H9 (cell line): ENCODE measurements around the gene ANK2. TPM values are rescaled to one million over a fixed set of nuclear protein-coding genes. Genes with fewer than 3 reads are reported as not detected.

Experiments used
- DNase-seq: peaks from one replicate; pipeline ENCODE4 v3.0.0-alpha.2; 2017
- H2AFZ ChIP-seq: one replicate; pipeline ENCODE4 v1.6.1; 2013; ENCODE audit warnings: mild to moderate bottlenecking, low read length, control low read depth, moderate library complexity
- H2AK5ac ChIP-seq: 2 replicates; pipeline ENCODE4 v1.6.1; 2013; ENCODE audit warnings: low read length, control low read depth, mixed read lengths; ENCODE audit not compliant: insufficient read length
- H2BK120ac ChIP-seq: one replicate; pipeline ENCODE4 v1.6.1; 2013; ENCODE audit warnings: low read depth, mild to moderate bottlenecking, low read length, control low read depth, inconsistent platforms; ENCODE audit not compliant: poor library complexity, severe bottlenecking
- H2BK12ac ChIP-seq: 2 replicates; pipeline ENCODE4 v1.6.1; 2013; ENCODE audit warnings: low read length, control low read depth, mixed read lengths, low read depth; ENCODE audit not compliant: insufficient read length
- H2BK15ac ChIP-seq: 2 replicates; pipeline ENCODE4 v1.6.1; 2013; ENCODE audit warnings: low read depth, low read length, control low read depth
- H2BK20ac ChIP-seq: one replicate; pipeline ENCODE4 v1.6.1; 2013; ENCODE audit warnings: low read depth, mild to moderate bottlenecking, low read length, control low read depth, inconsistent platforms; ENCODE audit not compliant: poor library complexity, severe bottlenecking
- H2BK5ac ChIP-seq: 2 replicates; pipeline ENCODE4 v1.6.1; 2013; ENCODE audit warnings: low read length, control low read depth, mixed read lengths; ENCODE audit not compliant: insufficient read length
- H3K14ac ChIP-seq: 2 replicates; pipeline ENCODE4 v1.6.1; 2013; ENCODE audit warnings: low read length, control low read depth; ENCODE audit not compliant: insufficient read depth
- H3K18ac ChIP-seq: 2 replicates; pipeline ENCODE4 v1.6.1; 2013; ENCODE audit warnings: low read depth, mild to moderate bottlenecking, mixed read lengths, low read length, control low read depth; ENCODE audit not compliant: insufficient read length
- H3K23ac ChIP-seq: 2 replicates; pipeline ENCODE4 v1.6.1; 2013; ENCODE audit warnings: low read length, control low read depth, mixed read lengths, low read depth; ENCODE audit not compliant: insufficient read length
- H3K23me2 ChIP-seq: 2 replicates; pipeline ENCODE4 v1.6.1; 2013; ENCODE audit warnings: low read depth, mild to moderate bottlenecking, mixed read lengths, low read length, control low read depth; ENCODE audit not compliant: insufficient read length, poor library complexity, severe bottlenecking
- H3K27ac ChIP-seq: 2 replicates; pipeline ENCODE4 v1.5.1; 2013; ENCODE audit warnings: low read length, control low read depth, mixed read lengths, low read depth; ENCODE audit not compliant: insufficient read length
- H3K27me3 ChIP-seq: 2 replicates; pipeline ENCODE4 v1.6.1; 2013; ENCODE audit warnings: low read length, control low read depth, inconsistent platforms; ENCODE audit not compliant: insufficient read depth
- H3K4ac ChIP-seq: 2 replicates; pipeline ENCODE4 v1.6.1; 2013; ENCODE audit warnings: low read depth, mild to moderate bottlenecking, control low read depth, inconsistent platforms, low read length, moderate library complexity
- H3K4me1 ChIP-seq: 2 replicates; pipeline ENCODE4 v1.6.1; 2013; ENCODE audit warnings: low read length, control low read depth, inconsistent platforms; ENCODE audit not compliant: insufficient read depth
- H3K4me2 ChIP-seq: 2 replicates; pipeline ENCODE4 v1.6.1; 2013; ENCODE audit warnings: low read length, control low read depth, mixed read lengths; ENCODE audit not compliant: insufficient read length, insufficient read depth
- H3K56ac ChIP-seq: 2 replicates; pipeline ENCODE4 v1.6.1; 2013; ENCODE audit warnings: low read depth, mild to moderate bottlenecking, mixed read lengths, low read length, control low read depth; ENCODE audit not compliant: insufficient read length
- H3K79me1 ChIP-seq: 2 replicates; pipeline ENCODE4 v1.6.1; 2013; ENCODE audit warnings: low read depth, mild to moderate bottlenecking, moderate library complexity, low read length, control low read depth, inconsistent platforms; ENCODE audit not compliant: insufficient read depth, poor library complexity, severe bottlenecking
- H3K79me2 ChIP-seq: 2 replicates; pipeline ENCODE4 v1.6.1; 2013; ENCODE audit warnings: low read length, control low read depth, inconsistent platforms; ENCODE audit not compliant: insufficient read depth
- H3K9ac ChIP-seq: 2 replicates; pipeline ENCODE4 v1.6.1; 2013; ENCODE audit warnings: low read length, control low read depth, mixed read lengths; ENCODE audit not compliant: insufficient read length; ENCODE audit errors: extremely low read depth
- H3K9me3 ChIP-seq: one replicate; pipeline ENCODE4 v1.6.1; 2013; ENCODE audit warnings: low read depth, low read length, inconsistent platforms; ENCODE audit not compliant: control insufficient read depth
- H3T11ph ChIP-seq: one replicate; pipeline ENCODE4 v1.6.1; 2013; ENCODE audit warnings: mild to moderate bottlenecking, low read length, control low read depth, inconsistent platforms
- H4K20me1 ChIP-seq: one replicate; pipeline ENCODE4 v1.6.1; 2013; ENCODE audit not compliant: control insufficient read depth, insufficient read length, insufficient read depth
- H4K5ac ChIP-seq: 2 replicates; pipeline ENCODE4 v1.6.1; 2013; ENCODE audit warnings: low read depth, mild to moderate bottlenecking, mixed read lengths, low read length, control low read depth; ENCODE audit not compliant: insufficient read length
- H4K8ac ChIP-seq: replicated peaks from 2 replicates; pipeline ENCODE4 v1.6.1; 2013; ENCODE audit warnings: low read length, control low read depth, mixed read lengths, low read depth; ENCODE audit not compliant: insufficient read length
- H4K91ac ChIP-seq: 2 replicates; pipeline ENCODE4 v1.6.1; 2013; ENCODE audit warnings: low read depth, mild to moderate bottlenecking, moderate library complexity, mixed read lengths, low read length, control low read depth; ENCODE audit not compliant: insufficient read length
- H3K27ac Mint-ChIP-seq, 3 experiments: 2 replicates in 2 of 3; 3 replicates in 1 of 3; pipeline ENCODE4 v1.8.0; 2020 to 2021; ENCODE audit warnings: mixed read lengths in 3 of 3, mild to moderate bottlenecking in 1 of 3, moderate library complexity in 1 of 3
- H3K27me3 Mint-ChIP-seq: 2 replicates; pipeline ENCODE4 v1.8.0; 2021; ENCODE audit warnings: low read depth, mild to moderate bottlenecking, moderate library complexity, mixed read lengths
- H3K36me3 Mint-ChIP-seq, 3 experiments: 2 replicates in 2 of 3; 3 replicates in 1 of 3; pipeline ENCODE4 v1.8.0; 2020 to 2021; ENCODE audit warnings: low read depth in 3 of 3, mixed read lengths in 3 of 3; ENCODE audit not compliant: insufficient read depth in 1 of 3
- H3K4me1 Mint-ChIP-seq, 2 experiments: 2 replicates each; pipeline ENCODE4 v1.8.0; 2020; ENCODE audit warnings: mixed read lengths in 2 of 2
- H3K4me3 Mint-ChIP-seq, 2 experiments: 2 replicates in 1 of 2; 3 replicates in 1 of 2; pipeline ENCODE4 v1.8.0; 2020 to 2021; ENCODE audit warnings: mild to moderate bottlenecking in 2 of 2, mixed read lengths in 2 of 2, moderate library complexity in 1 of 2
- H3K9me3 Mint-ChIP-seq, 2 experiments: 2 replicates in 1 of 2; 3 replicates in 1 of 2; pipeline ENCODE4 v1.8.0; 2020; ENCODE audit warnings: mild to moderate bottlenecking in 2 of 2, mixed read lengths in 2 of 2, moderate library complexity in 1 of 2
- WGBS: extraction: QIAGEN DNeasy Blood & Tissue Kit; methylation state at CpG from one replicate; pipeline ENCODE4 v1.1.7; 2013; ENCODE audit warnings: missing lambda C conversion rate, low lambda C conversion rate, mixed read lengths; ENCODE audit not compliant: insufficient read length; ENCODE audit errors: extremely low coverage; 5-methylcytosine and 5-hydroxymethylcytosine counted together
- total RNA-seq: library from RNA; stranded (reverse); gene quantifications from 2 replicates; pipeline ENCODE4 v1.2.1, GENCODE V29; 2021
- TF ChIP-seq, protein P1 (sequence below): fragments of 200-600 bp; sonication (generic); conservative IDR thresholded peaks from 3 replicates; pipeline ENCODE4 v1.8.0; 2021; ENCODE audit warnings: antibody characterized with exemption, mild to moderate bottlenecking

Gene ANK2
- total RNA-seq, 1 experiment from 2014 or later: 36.8 TPM

DNA sequence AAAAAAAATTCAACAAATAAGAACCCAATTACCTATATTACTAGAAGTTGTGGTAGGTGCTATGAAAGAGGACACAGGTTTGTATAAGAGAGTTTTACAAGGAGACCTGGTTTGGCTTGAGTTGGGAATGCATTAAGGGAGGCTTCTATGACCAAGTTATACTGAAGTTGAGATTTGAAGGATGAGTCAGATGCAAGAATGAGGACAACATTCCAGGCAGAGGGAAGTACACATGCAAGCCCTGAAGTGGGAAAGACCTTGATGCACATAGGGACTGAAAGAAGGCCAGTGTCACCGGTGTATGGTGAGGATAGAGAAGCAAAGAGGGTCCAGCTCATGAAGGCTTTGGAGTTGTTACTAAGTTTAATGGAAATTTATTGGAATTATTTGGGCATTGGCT is 52.2 kb downstream of the ANK2 start:
- H3K36me3 Mint-ChIP-seq: no peaks in the 10 kb centered on the region

More for the DNA sequence above, 52.2 kb downstream of the ANK2 start:
- H3K23me2 ChIP-seq: no peaks in the 10 kb centered on the region
- no CpG with 5 or more reads among the region's 1 CpG for WGBS
- H3K4me3 Mint-ChIP-seq: no peak overlapping the region
- no peaks in the 10 kb centered on the region for H3K27me3 ChIP-seq
- H2AK5ac ChIP-seq: no peak overlapping the region
- no peak overlapping the region for H2AFZ ChIP-seq
- H3K79me1 ChIP-seq: no peaks in the 10 kb centered on the region
- H3K27ac Mint-ChIP-seq: no peak overlapping the region; a peak in 1 of 7 replicates
- H3K14ac ChIP-seq: no peak overlapping the region
- no peak overlapping the region for H3T11ph ChIP-seq
- no peaks in the 10 kb centered on the region for H3K9me3 Mint-ChIP-seq
- no peak overlapping the region for H3K18ac ChIP-seq
- no peak overlapping the region for H2BK5ac ChIP-seq
- no peak overlapping the region for H2BK15ac ChIP-seq
- no peak overlapping the region for H3K23ac ChIP-seq
- H3K4me2 ChIP-seq: no peak overlapping the region
- H2BK20ac ChIP-seq: no peak overlapping the region
- no peaks in the 10 kb centered on the region for H3K27me3 Mint-ChIP-seq
- TF ChIP-seq, protein P1, sequence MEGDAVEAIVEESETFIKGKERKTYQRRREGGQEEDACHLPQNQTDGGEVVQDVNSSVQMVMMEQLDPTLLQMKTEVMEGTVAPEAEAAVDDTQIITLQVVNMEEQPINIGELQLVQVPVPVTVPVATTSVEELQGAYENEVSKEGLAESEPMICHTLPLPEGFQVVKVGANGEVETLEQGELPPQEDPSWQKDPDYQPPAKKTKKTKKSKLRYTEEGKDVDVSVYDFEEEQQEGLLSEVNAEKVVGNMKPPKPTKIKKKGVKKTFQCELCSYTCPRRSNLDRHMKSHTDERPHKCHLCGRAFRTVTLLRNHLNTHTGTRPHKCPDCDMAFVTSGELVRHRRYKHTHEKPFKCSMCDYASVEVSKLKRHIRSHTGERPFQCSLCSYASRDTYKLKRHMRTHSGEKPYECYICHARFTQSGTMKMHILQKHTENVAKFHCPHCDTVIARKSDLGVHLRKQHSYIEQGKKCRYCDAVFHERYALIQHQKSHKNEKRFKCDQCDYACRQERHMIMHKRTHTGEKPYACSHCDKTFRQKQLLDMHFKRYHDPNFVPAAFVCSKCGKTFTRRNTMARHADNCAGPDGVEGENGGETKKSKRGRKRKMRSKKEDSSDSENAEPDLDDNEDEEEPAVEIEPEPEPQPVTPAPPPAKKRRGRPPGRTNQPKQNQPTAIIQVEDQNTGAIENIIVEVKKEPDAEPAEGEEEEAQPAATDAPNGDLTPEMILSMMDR: no peak
- H3K79me2 ChIP-seq: no peaks in the 10 kb centered on the region
- H3K4me1 ChIP-seq: no peaks in the 10 kb centered on the region; the same call in 1 of the 2 replicates
- no peak overlapping the region for H3K4ac ChIP-seq
- no peaks in the 10 kb centered on the region for H3K9me3 ChIP-seq
- H3K9ac ChIP-seq: no peak overlapping the region
- no peak overlapping the region for H2BK12ac ChIP-seq
- no peaks in the 10 kb centered on the region for H4K20me1 ChIP-seq
- H4K91ac ChIP-seq: no peak overlapping the region
- peaks cover 14 to 26% of the 10 kb centered on the region in 2 experiments for H3K4me1 Mint-ChIP-seq
- H3K56ac ChIP-seq: no peak overlapping the region
- H4K5ac ChIP-seq: no peak overlapping the region
- DNase-seq: no peak
- no peak overlapping the region for H4K8ac ChIP-seq
- H3K27ac ChIP-seq: no peak overlapping the region
- no peak overlapping the region for H2BK120ac ChIP-seq
